ENCODE data around the gene TNRC6A. TPM values are rescaled to one million over a fixed set of nuclear protein-coding genes. Genes with fewer than 3 reads are reported as not detected.
A peak's percentile ranks its signal among the peaks of the same experiment; 100 is the strongest.

TNRC6A gene
- total RNA-seq, 2 donors from 2014 or later, result 23.5 to 24.4 TPM

DNA sequence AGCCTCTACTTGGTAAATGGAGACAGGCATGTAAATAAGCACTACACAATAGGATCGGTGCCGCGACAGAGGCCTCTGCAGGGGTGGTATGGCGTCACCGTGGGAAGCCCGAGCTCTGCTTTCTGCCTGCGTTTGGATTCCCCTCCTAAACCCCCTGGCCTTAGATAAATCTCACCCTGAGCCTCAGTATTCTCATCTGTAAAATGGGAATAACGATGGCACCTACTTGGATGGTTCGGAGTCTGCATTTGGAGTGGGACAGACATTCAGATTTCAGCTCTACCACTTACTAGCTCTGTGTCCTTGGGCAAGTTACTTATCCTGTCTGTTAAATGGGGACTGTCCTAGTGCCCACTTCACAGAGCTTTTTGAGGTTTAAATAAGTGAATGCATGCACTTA, 42.8 kb upstream of the TNRC6A start:
- no peak overlapping the region for H3K4me3 ChIP-seq

DNA sequence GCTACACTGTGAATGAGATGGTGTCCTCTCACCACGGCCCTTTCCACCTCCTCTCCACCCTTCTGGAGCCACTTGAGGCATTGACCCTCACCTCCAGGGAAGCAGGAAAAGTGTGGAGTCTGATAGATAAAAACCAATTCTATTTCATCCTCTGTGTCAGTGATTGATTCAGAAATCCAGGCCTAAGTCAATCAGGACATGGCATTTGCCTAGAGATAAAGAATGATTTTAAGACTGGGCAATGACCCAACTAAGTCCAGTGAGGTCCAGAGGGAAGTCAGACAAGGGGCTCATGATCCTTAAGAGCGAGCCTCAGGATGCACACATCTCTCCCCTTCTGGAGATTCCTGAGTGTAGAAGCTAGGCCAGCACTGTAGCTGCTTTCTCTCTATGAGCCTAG, 41.1 kb upstream of the TNRC6A start:
- Histone ChIP-seq H3K4me3 (no peak overlapping the region), H3K9me3 (no peaks in the 10 kb centered on the region), H3K27ac (no peak overlapping the region), H3K4me1 (peaks cover 0 to 15% of the 10 kb centered on the region in 2 donors), H3K27me3 (no peaks in the 10 kb centered on the region), H3K36me3 (no peaks in the 10 kb centered on the region)
- TF ChIP-seq, protein P1, sequence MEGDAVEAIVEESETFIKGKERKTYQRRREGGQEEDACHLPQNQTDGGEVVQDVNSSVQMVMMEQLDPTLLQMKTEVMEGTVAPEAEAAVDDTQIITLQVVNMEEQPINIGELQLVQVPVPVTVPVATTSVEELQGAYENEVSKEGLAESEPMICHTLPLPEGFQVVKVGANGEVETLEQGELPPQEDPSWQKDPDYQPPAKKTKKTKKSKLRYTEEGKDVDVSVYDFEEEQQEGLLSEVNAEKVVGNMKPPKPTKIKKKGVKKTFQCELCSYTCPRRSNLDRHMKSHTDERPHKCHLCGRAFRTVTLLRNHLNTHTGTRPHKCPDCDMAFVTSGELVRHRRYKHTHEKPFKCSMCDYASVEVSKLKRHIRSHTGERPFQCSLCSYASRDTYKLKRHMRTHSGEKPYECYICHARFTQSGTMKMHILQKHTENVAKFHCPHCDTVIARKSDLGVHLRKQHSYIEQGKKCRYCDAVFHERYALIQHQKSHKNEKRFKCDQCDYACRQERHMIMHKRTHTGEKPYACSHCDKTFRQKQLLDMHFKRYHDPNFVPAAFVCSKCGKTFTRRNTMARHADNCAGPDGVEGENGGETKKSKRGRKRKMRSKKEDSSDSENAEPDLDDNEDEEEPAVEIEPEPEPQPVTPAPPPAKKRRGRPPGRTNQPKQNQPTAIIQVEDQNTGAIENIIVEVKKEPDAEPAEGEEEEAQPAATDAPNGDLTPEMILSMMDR (IDR thresholded peaks at IDR 0.05), result no peak
- no peak for DNase-seq (ENCODE audit: low spot score)

More for the DNA sequence above, 42.8 kb upstream of the TNRC6A start:
- no peaks in the 10 kb centered on the region for H3K27me3 ChIP-seq
- TF ChIP-seq, protein P1 (IDR thresholded peaks at IDR 0.05), result no peak
- DNase-seq (ENCODE audit: low spot score), result no peak
- peaks cover 0 to 15% of the 10 kb centered on the region in 2 donors for H3K4me1 ChIP-seq
- no peaks in the 10 kb centered on the region for H3K9me3 ChIP-seq
- H3K27ac ChIP-seq, result peak overlapping the region; percentile 46 to 69
- H3K36me3 ChIP-seq, result no peaks in the 10 kb centered on the region

DNA sequence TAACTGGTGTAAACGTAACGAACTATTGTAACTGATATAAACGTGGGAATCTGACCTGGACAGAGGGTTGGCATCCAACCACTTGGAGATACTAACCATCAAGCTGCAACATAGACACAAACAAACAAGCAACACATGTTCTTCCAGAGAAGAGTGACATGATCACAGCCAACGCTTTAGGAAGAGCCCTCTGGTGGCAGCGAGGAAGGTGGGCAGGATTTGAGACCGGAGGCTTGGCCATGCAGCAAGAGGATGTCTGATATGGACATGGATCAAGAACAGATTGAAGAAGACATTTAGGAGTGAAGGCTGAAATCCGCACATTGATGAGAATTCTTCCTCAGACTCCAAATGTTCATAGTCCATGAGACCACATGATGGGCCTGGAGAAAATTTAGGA, 40.3 kb upstream of the TNRC6A start:
- Histone ChIP-seq H3K9me3 (no peaks in the 10 kb centered on the region), H3K4me3 (no peak overlapping the region), H3K36me3 (no peaks in the 10 kb centered on the region), H3K4me1 (peaks cover 0 to 15% of the 10 kb centered on the region in 2 donors), H3K27ac (no peak overlapping the region), H3K27me3 (no peaks in the 10 kb centered on the region)
- no peak for DNase-seq (ENCODE audit: low spot score)
- TF ChIP-seq, protein P1 (IDR thresholded peaks at IDR 0.05), result peak in 1 of 2 donors; percentile 73

DNA sequence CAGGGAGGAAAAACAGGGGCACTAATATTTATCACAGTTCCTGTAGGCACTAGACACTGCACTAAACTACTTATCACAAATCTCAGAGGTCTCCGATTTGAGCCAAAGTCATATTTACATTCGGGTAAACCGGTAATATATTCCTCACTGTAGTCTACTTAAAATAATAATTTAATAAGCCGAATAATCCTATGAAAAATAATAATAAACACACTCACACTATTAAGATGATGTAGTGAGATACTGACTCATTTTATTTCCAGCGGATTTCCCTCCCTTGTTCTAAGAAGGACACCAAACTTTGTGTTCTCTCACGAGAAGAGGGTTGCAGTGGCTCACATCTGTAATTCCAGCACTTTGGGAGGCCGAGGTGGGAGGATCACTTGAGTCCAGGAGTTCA, 36.6 kb upstream of the TNRC6A start:
- H3K27ac ChIP-seq, result no peak overlapping the region
- H3K27me3 ChIP-seq, result no peaks in the 10 kb centered on the region
- TF ChIP-seq, protein P1 (IDR thresholded peaks at IDR 0.05), result no peak
- no peaks in the 10 kb centered on the region for H3K36me3 ChIP-seq
- H3K4me1 ChIP-seq, result no peaks in the 10 kb centered on the region
- DNase-seq (ENCODE audit: low spot score), result no peak
- no peak overlapping the region for H3K4me3 ChIP-seq
- peaks cover 0 to 6% of the 10 kb centered on the region in 2 donors for H3K9me3 ChIP-seq

DNA sequence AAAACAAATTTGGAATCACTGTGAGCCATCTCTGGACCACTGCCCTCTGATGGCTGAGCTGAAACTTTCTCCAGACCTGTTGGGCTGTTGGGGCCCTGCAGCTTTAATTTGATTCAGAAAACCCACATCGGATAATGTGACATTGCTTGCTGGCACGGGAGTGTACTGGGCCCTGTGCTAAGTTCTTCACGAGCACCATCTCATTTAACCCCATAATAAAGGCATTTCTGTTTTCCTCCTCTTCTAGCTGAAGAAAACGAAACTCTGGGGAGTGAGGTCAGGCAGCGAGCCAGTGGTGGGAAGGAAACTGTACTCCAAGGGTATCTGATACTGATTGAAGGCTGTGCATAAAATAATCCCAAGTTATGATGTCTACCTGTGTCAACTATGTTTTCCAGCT, 34.5 kb upstream of the TNRC6A start:
- Histone ChIP-seq H3K36me3 (no peaks in the 10 kb centered on the region), H3K27me3 (no peaks in the 10 kb centered on the region), H3K4me3 (no peak overlapping the region), H3K4me1 (no peaks in the 10 kb centered on the region), H3K9me3 (peaks cover 0 to 6% of the 10 kb centered on the region in 2 donors), H3K27ac (no peak overlapping the region)
- TF ChIP-seq, protein P1 (IDR thresholded peaks at IDR 0.05), result no peak
- DNase-seq (ENCODE audit: low spot score), result no peak

DNA sequence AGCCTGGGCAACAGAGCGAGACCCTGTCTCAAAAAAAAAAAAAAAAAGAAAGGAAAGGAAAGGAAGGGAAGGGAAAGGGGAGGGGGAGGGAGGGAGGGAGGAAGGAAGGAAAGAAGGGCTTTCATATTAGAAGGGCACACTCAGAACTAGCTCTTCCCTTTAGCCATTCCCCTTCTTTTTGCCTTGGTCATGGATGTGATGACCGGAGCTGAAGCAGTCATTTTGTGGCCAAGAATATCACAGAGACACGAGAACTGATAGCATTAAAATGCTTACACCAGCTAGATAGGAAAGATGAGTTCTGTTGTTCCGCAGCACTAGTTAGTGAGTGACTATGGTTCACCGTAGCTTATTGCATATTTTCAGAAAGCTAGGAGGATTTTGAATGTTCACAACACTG, 32.8 kb upstream of the TNRC6A start:
- TF ChIP-seq, protein P1 (IDR thresholded peaks at IDR 0.05), result no peak
- Histone ChIP-seq H3K27me3 (no peaks in the 10 kb centered on the region), H3K9me3 (peaks cover 0 to 6% of the 10 kb centered on the region in 2 donors), H3K27ac (no peak overlapping the region), H3K4me3 (no peak overlapping the region), H3K36me3 (no peaks in the 10 kb centered on the region), H3K4me1 (peaks cover 0 to 14% of the 10 kb centered on the region in 2 donors)
- no peak for DNase-seq (ENCODE audit: low spot score)

Data from right atrium auricular region (tissue), 2 donors.